ENCODE measurements around the gene LTB4R.
"Not testable (repeated sequence)": the region's sequence is repeated elsewhere in the genome, so short reads cannot be mapped to it uniquely, and the experiment has no call there.

- peak; percentile 58 to 68 (median 59) for TF ChIP-seq CTCF (IDR thresholded peaks at IDR 0.05)
- not testable (repeated sequence) for TF ChIP-seq POLR2A (IDR thresholded peaks at IDR 0.05)
Measured at GRCh38 chr14:24327914-24328313, 16.6 kb downstream of the LTB4R start.

All from right lobe of liver (tissue), 4 donors.